Neural progenitor cell (in vitro differentiated cells): ENCODE data around the gene P3H4. TPM values are rescaled to one million over a fixed set of nuclear protein-coding genes. Genes with fewer than 3 reads are reported as not detected.

ENCODE experiments used
- DNase-seq: peaks from one replicate; pipeline ENCODE4 v3.0.0-alpha.2; 2016; ENCODE audit warnings: low spot score
- H2AFZ ChIP-seq: fragments of 200-600 bp; sonication (generic); replicated peaks from 2 replicates; pipeline ENCODE4 v1.6.1; 2016; ENCODE audit warnings: antibody characterized with exemption
- H3F3A ChIP-seq: fragments of 200-600 bp; sonication (generic); 2 replicates; pipeline ENCODE4 v1.6.1; 2016; ENCODE audit warnings: antibody characterized with exemption, low read depth
- H3K27ac ChIP-seq: fragments of 200-600 bp; sonication (generic); 2 replicates; pipeline ENCODE4 v1.5.1; 2016; ENCODE audit warnings: mild to moderate bottlenecking
- H3K27me3 ChIP-seq: fragments of 200-600 bp; sonication (generic); 2 replicates; pipeline ENCODE4 v1.6.1; 2016; ENCODE audit warnings: mild to moderate bottlenecking, moderate library complexity
- H3K36me3 ChIP-seq: fragments of 200-600 bp; sonication (generic); 2 replicates; pipeline ENCODE4 v1.5.1; 2016
- H3K4me1 ChIP-seq: fragments of 200-600 bp; sonication (generic); 2 replicates; pipeline ENCODE4 v1.6.1; 2016; ENCODE audit warnings: mixed run types
- H3K4me2 ChIP-seq: fragments of 200-600 bp; sonication (generic); 2 replicates; pipeline ENCODE4 v1.6.1; 2016
- H3K4me3 ChIP-seq: fragments of 200-600 bp; sonication (generic); 2 replicates; pipeline ENCODE4 v1.5.1; 2016
- H3K79me2 ChIP-seq: fragments of 200-600 bp; sonication (generic); 2 replicates; pipeline ENCODE4 v1.6.1; 2016; ENCODE audit warnings: low read depth
- H3K9ac ChIP-seq: fragments of 200-600 bp; sonication (generic); 2 replicates; pipeline ENCODE4 v1.6.1; 2016
- H3K9me3 ChIP-seq: fragments of 200-600 bp; sonication (generic); 2 replicates; pipeline ENCODE4 v1.5.1; 2016; ENCODE audit warnings: low read depth
- H4K20me1 ChIP-seq: fragments of 200-600 bp; sonication (generic); 2 replicates; pipeline ENCODE4 v1.6.1; 2016; ENCODE audit warnings: low read depth
- H3K27ac Mint-ChIP-seq: 3 replicates; pipeline ENCODE4 v1.8.0; 2021; ENCODE audit warnings: mixed read lengths
- H3K27me3 Mint-ChIP-seq: 2 replicates; pipeline ENCODE4 v1.8.0; 2022; ENCODE audit warnings: low read depth, mild to moderate bottlenecking, inconsistent platforms, moderate library complexity, mixed read lengths; ENCODE audit not compliant: insufficient read depth
- H3K36me3 Mint-ChIP-seq: 3 replicates; pipeline ENCODE4 v1.8.0; 2021; ENCODE audit warnings: mixed read lengths
- H3K4me1 Mint-ChIP-seq: 3 replicates; pipeline ENCODE4 v1.8.0; 2021; ENCODE audit warnings: mixed read lengths
- H3K4me3 Mint-ChIP-seq: 3 replicates; pipeline ENCODE4 v1.8.0; 2021; ENCODE audit warnings: mild to moderate bottlenecking, moderate library complexity, mixed read lengths
- H3K9me3 Mint-ChIP-seq: 3 replicates; pipeline ENCODE4 v1.8.0; 2020; ENCODE audit warnings: mixed read lengths
- EZH2 ChIP-seq: fragments of 200-600 bp; sonication (generic); IDR thresholded peaks from 2 replicates; pipeline ENCODE4 v1.6.1; 2017; ENCODE audit warnings: antibody characterized with exemption, mild to moderate bottlenecking, moderate library complexity
- EZH2phosphoT487 ChIP-seq: fragments of 200-600 bp; sonication (generic); IDR thresholded peaks from 2 replicates; pipeline ENCODE4 v1.6.1; 2017; ENCODE audit warnings: antibody characterized with exemption
- total RNA-seq: library from RNA; depleted of rRNA; stranded (reverse); fragments of >200 nt; gene quantifications from 2 replicates; pipeline ENCODE4 v1.2.3, GENCODE V29; 2015; ENCODE audit warnings: low replicate concordance
- TF ChIP-seq, protein P1 (sequence below): fragments of 200-600 bp; sonication (generic); IDR thresholded peaks from 2 replicates; pipeline ENCODE4 v1.5.1; 2017; ENCODE audit warnings: antibody characterized with exemption, mild to moderate bottlenecking

The P3H4 gene
- total RNA-seq, 1 donor from 2014 or later = 18.7 TPM

DNA sequence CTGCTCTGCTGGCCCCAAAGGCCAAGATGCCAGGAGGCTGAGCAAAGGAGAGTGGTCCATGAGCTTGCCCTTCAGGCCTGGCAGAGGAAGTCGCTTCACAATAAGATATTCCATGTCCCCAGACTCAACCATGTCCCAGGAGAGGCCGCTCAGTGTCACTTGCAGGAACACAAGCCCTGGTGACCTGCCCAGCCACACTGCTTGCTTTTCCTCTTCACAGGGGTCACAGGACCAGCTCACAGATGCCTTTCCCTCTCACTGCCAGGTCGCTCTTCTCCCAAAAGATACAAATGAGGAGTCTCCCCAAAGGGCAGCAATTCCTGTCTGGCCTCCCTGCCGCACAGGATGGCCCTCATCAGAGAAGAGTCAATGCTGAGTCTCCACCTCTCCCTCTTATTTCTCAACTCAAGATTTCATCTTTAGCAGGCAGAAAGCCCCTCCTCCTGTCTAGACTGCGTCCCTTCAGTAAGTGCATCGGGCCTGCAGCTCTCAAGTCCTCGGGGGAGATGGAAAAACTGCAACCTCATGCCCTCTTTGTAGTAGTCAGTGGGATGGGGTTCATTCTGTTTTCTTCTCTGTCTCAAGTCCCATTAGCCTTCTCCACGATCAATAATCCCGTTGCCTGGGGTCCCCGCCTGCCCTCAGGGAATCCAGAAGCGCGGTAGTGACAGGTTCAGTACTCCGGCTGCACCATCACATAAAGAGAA is 30.2 kb downstream of the P3H4 start:
- H3K4me3 ChIP-seq = no peak overlapping the region
- Mint-ChIP-seq H3K27me3 (peaks cover 8% of the 10 kb centered on the region), H3K4me3 (peak overlapping the region; percentile 52), H3K9me3 (no peaks in the 10 kb centered on the region), H3K4me1 (peaks cover 39% of the 10 kb centered on the region), H3K36me3 (no peaks in the 10 kb centered on the region), H3K27ac (peak overlapping the region; percentile 74)
- peak overlapping the region; percentile 34 for H3K4me2 ChIP-seq
- DNase-seq = no peak
- peaks cover 58% of the 10 kb centered on the region for H3F3A ChIP-seq
- H4K20me1 ChIP-seq = peaks cover 54% of the 10 kb centered on the region
- no peaks in the 10 kb centered on the region for H3K27me3 ChIP-seq
- no peak for TF ChIP-seq EZH2phosphoT487
- no peak for TF ChIP-seq EZH2
- TF ChIP-seq, protein P1, sequence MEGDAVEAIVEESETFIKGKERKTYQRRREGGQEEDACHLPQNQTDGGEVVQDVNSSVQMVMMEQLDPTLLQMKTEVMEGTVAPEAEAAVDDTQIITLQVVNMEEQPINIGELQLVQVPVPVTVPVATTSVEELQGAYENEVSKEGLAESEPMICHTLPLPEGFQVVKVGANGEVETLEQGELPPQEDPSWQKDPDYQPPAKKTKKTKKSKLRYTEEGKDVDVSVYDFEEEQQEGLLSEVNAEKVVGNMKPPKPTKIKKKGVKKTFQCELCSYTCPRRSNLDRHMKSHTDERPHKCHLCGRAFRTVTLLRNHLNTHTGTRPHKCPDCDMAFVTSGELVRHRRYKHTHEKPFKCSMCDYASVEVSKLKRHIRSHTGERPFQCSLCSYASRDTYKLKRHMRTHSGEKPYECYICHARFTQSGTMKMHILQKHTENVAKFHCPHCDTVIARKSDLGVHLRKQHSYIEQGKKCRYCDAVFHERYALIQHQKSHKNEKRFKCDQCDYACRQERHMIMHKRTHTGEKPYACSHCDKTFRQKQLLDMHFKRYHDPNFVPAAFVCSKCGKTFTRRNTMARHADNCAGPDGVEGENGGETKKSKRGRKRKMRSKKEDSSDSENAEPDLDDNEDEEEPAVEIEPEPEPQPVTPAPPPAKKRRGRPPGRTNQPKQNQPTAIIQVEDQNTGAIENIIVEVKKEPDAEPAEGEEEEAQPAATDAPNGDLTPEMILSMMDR = no peak
- no peak overlapping the region for H3K9ac ChIP-seq
- H3K27ac ChIP-seq = peak overlapping the region; percentile 66
- H3K79me2 ChIP-seq = peaks cover 86% of the 10 kb centered on the region
- H3K4me1 ChIP-seq = peaks cover 41% of the 10 kb centered on the region
- H2AFZ ChIP-seq = no peak overlapping the region
- no peaks in the 10 kb centered on the region for H3K36me3 ChIP-seq
- H3K9me3 ChIP-seq = no peaks in the 10 kb centered on the region

DNA sequence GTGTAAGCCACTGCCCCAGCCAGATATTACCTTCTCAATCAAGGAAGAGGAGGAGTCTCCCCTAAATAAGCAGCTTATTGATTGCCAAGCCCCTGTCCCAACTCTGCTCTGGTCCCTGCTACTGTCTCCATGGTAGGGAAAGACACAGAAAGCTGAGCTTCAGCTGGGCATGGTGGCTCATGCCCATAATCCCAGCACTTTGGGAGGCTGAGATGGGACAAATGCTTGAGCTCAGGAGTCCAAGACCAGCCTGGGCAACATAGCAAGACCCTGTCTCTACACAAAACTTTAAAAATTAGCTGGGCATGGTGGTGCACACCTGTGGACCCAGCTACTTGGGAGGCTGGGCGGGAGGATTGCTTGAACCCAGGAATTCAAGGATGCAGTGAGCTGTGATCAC is 31.8 kb downstream of the P3H4 start:
- H3K4me1 Mint-ChIP-seq = peaks cover 50% of the 10 kb centered on the region
- TF ChIP-seq, protein P1 = no peak
- no peak for TF ChIP-seq EZH2phosphoT487
- no peak for TF ChIP-seq EZH2

DNA sequence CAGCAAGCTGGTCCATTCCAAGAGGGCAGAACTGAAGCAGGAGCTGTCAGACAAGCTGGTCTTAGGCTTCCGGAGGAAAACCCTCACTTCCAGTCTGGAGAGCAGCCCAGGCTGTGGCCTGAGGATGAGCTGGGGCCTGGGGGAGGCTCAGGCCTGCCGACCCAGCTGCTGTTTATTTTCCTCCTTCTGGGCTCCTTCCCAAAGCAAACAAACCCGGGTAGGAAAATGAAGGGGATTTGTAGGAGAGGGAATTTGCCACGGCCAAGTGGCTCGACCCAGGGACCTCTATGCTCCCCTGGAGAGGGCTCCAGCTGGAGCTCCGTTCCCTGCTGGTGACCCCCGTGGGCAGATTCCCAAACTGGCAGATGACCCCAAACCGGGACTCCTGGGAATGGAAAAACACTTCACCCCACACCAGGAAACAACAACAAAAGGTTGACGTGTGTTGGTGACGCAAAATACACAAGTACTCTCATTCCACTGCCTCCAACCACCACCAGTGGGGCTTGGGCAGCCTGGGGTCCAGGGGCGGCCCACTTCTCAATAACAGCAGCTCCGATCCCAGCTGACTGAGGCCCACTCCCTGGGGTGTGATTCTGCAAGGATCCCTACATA is 34.1 kb downstream of the P3H4 start:
- peaks cover 54% of the 10 kb centered on the region for H3K4me1 Mint-ChIP-seq
- no peaks in the 10 kb centered on the region for H3K27me3 ChIP-seq
- no peak overlapping the region for H3K9ac ChIP-seq
- no peaks in the 10 kb centered on the region for H3K9me3 Mint-ChIP-seq
- H3K36me3 Mint-ChIP-seq = no peaks in the 10 kb centered on the region
- peaks cover 81% of the 10 kb centered on the region for H4K20me1 ChIP-seq
- no peak overlapping the region for H2AFZ ChIP-seq
- no peak overlapping the region for H3K27ac Mint-ChIP-seq
- peak overlapping the region; percentile 83 for H3K27ac ChIP-seq
- H3K36me3 ChIP-seq = no peaks in the 10 kb centered on the region
- peak overlapping the region; percentile 40 for H3K4me2 ChIP-seq
- H3K4me3 ChIP-seq = no peak overlapping the region
- no peak for DNase-seq
- H3K79me2 ChIP-seq = peaks cover 89% of the 10 kb centered on the region
- H3F3A ChIP-seq = peaks cover 52% of the 10 kb centered on the region
- peaks cover 61% of the 10 kb centered on the region for H3K4me1 ChIP-seq
- no peaks in the 10 kb centered on the region for H3K9me3 ChIP-seq
- peaks cover 6% of the 10 kb centered on the region for H3K27me3 Mint-ChIP-seq
- H3K4me3 Mint-ChIP-seq = no peak overlapping the region
- TF ChIP-seq EZH2phosphoT487 = no peak
- TF ChIP-seq EZH2 = no peak
- TF ChIP-seq, protein P1 = no peak

More for the DNA sequence above, 31.8 kb downstream of the P3H4 start:
- no peak overlapping the region for H3K4me2 ChIP-seq
- H4K20me1 ChIP-seq = peaks cover 70% of the 10 kb centered on the region
- no peak overlapping the region for H2AFZ ChIP-seq
- H3K9ac ChIP-seq = no peak overlapping the region
- Mint-ChIP-seq H3K9me3 (no peaks in the 10 kb centered on the region), H3K27ac (no peak overlapping the region), H3K36me3 (no peaks in the 10 kb centered on the region), H3K27me3 (peaks cover 8% of the 10 kb centered on the region), H3K4me3 (no peak overlapping the region)
- peaks cover 56% of the 10 kb centered on the region for H3K4me1 ChIP-seq
- no peak overlapping the region for H3K27ac ChIP-seq
- no peaks in the 10 kb centered on the region for H3K27me3 ChIP-seq
- no peaks in the 10 kb centered on the region for H3K36me3 ChIP-seq
- no peaks in the 10 kb centered on the region for H3K9me3 ChIP-seq
- peaks cover 59% of the 10 kb centered on the region for H3F3A ChIP-seq
- peaks cover 89% of the 10 kb centered on the region for H3K79me2 ChIP-seq
- no peak for DNase-seq
- no peak overlapping the region for H3K4me3 ChIP-seq
